ENCODE measurements around the gene HAUS1. TPM values are rescaled to one million over a fixed set of nuclear protein-coding genes. Genes with fewer than 3 reads are reported as not detected.

The HAUS1 gene
- total RNA-seq, 1 donor, result 14.8 TPM

Other genes with a start within 250 kb of the HAUS1 start
- gene EPG5, start 137.1 kb upstream of the HAUS1 start, total RNA-seq, result 44.0 TPM
- gene PSTPIP2, start 32.1 kb upstream of the HAUS1 start, total RNA-seq, result 27.9 TPM
- 475 TPM for gene ATP5F1A, start 6.1 kb upstream of the HAUS1 start, total RNA-seq